Astrocyte of the spinal cord (primary cell): ENCODE data around the gene SCYL1.

Experiments used
- DNase-seq: peaks from one replicate; pipeline ENCODE4 v3.0.0; 2011; ENCODE audit warnings: low read depth, low spot score
- H3K4me3 ChIP-seq: 2 replicates; pipeline ENCODE4 v1.5.1; 2011; ENCODE audit warnings: low read depth, mild to moderate bottlenecking, low read length, moderate library complexity
- CTCF ChIP-seq: IDR thresholded peaks from 2 replicates; pipeline ENCODE4 v1.5.1; 2012; ENCODE audit warnings: low read depth, mild to moderate bottlenecking, low read length, inconsistent platforms
- in situ Hi-C: cut with HindIII; loops from 2 replicates; pipeline ENCODE4 v1.10.0; 2017; ENCODE audit warnings: low sequenced_read_pairs

The SCYL1 gene

GRCh38 chr11:65558002-65558929 lies 33.4 kb downstream of the SCYL1 start, which contains the start of gene LTBP3:
LTBP3 (minus strand) TSS chr11:65558359; CDS start chr11:65557959, 400 bp downstream.
- DNase-seq, result peak; percentile 90
- H3K4me3 ChIP-seq, result peak within 1 kb of the TSS; percentile 72
- TF ChIP-seq CTCF, result no peak
- in situ Hi-C loops, result no loop called here

- DNase-seq, result peak; percentile 73
- H3K4me3 ChIP-seq, result peak overlapping the region; percentile 16
- peak; percentile 1 for TF ChIP-seq CTCF
- in situ Hi-C loops, result no loop called here
Observed at GRCh38 chr11:65558930-65559509, 34.1 kb downstream of the SCYL1 start.

GRCh38 chr11:65559535-65559934 lies 34.7 kb downstream of the SCYL1 start:
- in situ Hi-C loops, result no loop called here
- no peak overlapping the region for H3K4me3 ChIP-seq
- no peak for DNase-seq
- no peak for TF ChIP-seq CTCF

- no peak overlapping the region for H3K4me3 ChIP-seq
- no peak for TF ChIP-seq CTCF
- in situ Hi-C loops, result no loop called here
- DNase-seq, result peak; percentile 69
Observed at GRCh38 chr11:65559951-65560537, 35.2 kb downstream of the SCYL1 start.

GRCh38 chr11:65560555-65561418 lies 35.9 kb downstream of the SCYL1 start:
- peak; percentile 90 for DNase-seq
- no peak overlapping the region for H3K4me3 ChIP-seq
- in situ Hi-C loops, result no loop called here
- no peak for TF ChIP-seq CTCF

GRCh38 chr11:65562020-65562419 lies 37.1 kb downstream of the SCYL1 start:
- in situ Hi-C loops, result no loop called here
- no peak overlapping the region for H3K4me3 ChIP-seq
- TF ChIP-seq CTCF, result no peak
- no peak for DNase-seq
